HG03159 (cell line): ENCODE data around the gene SH3PXD2A.
A peak's percentile ranks its signal among the peaks of the same experiment; 100 is the strongest.
"Not testable (repeated sequence)": the region's sequence is repeated elsewhere in the genome, so short reads cannot be mapped to it uniquely, and the experiment has no call there.

Experiments
- ATAC-seq: cut with Tn5 transposase; IDR thresholded peaks from one replicate; pipeline ENCODE4 v1.9.1; 2021; ENCODE audit warnings: mild to moderate bottlenecking, moderate library complexity; ENCODE audit not compliant: unreplicated experiment

Gene SH3PXD2A

DNA sequence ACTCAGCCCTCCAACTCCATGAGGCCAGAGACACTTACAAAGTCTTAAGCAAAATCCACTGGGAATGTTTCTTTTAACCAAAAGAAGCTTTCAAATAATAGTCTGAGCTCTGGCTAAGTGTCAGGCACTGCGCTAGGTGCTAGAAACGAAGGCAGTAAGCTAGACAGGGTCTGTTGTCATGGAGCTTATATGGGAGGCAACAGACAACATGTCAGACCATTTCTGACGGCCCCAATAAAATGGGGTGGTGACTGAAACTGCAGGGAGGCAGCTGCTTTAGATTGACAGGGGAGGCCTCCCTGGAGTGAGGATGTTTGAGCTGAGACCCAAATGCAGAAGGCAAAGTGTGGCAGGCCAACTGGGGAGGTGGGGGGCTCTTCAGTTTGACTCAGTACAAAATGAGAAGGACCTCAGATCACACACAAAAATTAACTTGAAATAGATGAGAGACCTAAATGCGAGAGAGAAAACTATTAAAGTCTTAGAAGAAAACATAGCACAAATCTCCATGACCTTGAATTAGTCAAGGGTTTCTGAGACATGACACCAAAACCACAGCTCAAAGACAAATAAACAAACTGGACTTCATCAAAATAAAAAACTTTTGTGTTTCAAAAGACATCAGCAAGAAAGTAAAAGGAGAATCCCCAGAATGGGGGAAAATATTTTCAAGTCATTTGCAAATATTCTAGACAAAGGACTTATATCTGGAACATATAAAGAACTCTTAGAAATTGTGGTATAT is 40.6 kb downstream of the SH3PXD2A start:
- ATAC-seq: no peak

DNA sequence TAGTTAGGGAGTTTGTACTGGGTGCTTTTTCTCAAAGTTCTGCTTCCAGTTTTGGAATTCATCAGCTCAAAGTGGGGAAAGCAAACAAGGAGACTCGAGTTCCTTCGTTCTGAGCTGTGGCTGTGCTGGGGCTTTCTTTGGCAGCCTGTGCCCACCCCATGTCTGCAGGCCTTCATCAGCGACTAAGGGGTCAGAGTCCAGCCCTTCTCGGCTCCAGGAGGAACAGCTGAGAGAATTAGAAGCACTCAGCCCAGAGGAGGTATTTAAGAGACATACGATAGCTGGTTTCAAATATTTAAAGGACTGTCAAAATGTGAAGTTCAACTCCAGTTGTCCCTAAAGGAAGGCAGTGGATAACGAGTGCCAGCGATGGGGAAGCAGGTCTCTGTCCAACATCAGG is 41.3 kb downstream of the SH3PXD2A start:
- ATAC-seq: no peak

DNA sequence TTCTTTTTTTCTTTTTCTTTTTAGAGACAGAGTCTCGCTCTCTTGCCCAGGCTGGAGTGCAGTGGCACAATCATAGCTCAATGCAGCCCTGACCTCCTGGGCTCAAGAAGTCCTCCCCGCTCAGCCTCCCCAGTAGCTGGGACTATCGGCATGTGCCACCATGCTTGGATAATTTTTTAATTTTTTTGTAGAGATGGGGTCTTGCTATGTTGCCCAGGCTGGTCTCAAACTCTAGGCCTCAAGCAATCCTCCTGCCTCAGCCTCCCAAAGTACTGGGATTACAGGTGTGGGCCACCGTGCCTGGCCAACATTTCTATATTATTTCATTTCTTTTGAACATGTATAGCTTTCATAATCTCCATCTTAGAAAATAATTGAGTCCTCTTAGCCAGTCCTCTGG is 42.1 kb downstream of the SH3PXD2A start:
- not testable (repeated sequence) for ATAC-seq

GRCh38 chr10:103812432-103812831 is 42.9 kb downstream of the SH3PXD2A start:
- no peak for ATAC-seq

DNA sequence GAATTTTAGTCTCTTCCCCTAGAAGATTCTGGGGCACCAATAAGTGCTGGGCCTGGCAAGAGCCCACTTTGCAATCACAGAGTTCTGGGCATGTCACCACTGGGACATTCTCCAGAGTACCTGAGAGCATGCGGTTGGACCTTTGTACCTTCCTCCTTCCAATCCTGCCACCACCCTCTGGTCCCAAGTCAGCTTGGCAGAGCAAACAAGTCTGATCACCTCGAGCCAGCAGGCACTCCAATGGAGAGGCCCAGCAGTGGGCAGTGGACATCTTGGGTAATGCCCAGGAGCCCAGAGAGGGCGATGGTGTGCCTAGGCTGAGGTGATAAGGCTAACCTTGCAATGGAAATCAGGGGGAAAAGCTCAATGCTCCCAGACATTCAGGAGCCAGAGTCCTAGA is 43.4 kb downstream of the SH3PXD2A start:
- no peak for ATAC-seq

GRCh38 chr10:103811463-103811862 is 43.9 kb downstream of the SH3PXD2A start:
- ATAC-seq: no peak

GRCh38 chr10:103808780-103809179 is 46.6 kb downstream of the SH3PXD2A start:
- no peak for ATAC-seq

DNA sequence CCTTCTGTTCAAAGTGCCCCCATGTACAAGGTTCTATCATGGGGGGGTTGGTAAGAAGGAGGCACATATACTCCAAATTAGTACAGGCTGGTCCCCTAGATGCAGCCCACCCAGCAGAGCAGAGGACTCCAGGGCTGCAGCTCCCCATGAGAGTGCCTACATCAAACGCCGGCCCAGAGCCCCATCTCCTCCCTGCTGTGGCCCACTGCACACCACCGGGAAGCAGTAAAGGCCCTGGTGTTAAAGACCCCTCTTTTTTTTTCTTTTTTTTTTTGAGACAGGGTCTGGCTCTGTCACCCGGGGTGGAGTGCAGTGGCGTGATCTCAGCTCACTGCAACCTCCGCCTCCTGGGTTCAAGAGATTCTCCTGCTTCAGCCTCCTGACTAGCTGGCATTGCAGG is 47.4 kb downstream of the SH3PXD2A start:
- no peak for ATAC-seq

DNA sequence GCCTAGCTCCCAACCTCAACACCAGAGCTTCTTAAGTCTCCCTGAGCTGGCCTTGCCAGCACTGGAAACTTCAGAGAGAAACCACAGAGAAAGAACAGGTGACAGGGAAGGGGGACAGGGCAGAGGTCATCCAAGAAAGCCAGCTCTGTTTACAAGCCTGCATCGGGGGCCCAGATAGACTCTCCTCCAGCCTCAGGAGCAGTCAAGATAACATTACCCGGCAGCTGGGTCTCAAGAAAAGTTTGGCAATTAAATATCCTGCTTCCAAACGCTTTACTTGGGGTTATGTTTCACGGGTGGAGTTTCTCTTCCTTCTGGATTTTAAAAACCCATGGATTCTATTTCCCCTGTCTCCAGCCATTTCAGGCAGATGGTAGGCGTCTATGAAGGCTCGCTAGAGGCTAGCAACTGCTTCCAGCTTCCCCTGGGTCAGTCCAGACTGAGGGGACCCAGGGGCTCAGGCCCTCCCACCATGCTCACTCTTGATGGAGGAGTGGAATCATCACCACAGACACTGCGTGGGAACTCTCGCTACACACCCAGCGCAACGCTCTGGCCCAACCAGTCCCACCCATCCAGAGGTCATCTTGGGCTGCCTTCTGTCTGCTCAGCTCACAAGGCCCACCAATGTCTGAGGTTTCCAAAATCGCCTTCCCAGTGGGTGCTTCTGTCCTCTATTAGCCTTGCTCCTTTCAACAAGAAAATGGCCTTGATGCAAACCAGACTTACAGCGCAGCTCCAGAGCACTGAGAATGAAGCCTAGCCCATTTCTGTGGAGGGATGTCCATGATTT is 48.8 kb downstream of the SH3PXD2A start:
- no peak for ATAC-seq

DNA sequence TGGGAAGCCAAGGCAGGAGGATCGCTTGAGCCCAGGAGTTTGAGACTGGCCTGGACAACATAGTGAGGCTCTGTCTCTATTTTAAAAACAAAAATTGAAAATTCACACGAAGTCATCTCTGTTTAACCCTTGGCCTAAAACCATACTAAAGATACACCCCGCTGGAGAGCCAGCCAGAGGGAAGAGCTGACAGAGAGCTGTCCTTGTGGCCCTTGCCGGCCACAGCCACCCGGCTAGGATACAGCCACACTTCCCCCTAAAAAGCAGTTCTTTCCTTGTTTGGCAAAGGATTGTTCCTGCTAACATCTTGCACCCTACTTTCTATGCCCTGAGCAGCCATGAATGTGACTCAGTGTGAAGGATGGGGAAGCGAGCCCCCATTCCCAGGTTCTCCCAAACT is 49.6 kb downstream of the SH3PXD2A start:
- ATAC-seq: no peak

GRCh38 chr10:103804871-103805270 is 50.5 kb downstream of the SH3PXD2A start:
- no peak for ATAC-seq

- no peak for ATAC-seq
Measured at GRCh38 chr10:103803941-103804340, 51.4 kb downstream of the SH3PXD2A start.

DNA sequence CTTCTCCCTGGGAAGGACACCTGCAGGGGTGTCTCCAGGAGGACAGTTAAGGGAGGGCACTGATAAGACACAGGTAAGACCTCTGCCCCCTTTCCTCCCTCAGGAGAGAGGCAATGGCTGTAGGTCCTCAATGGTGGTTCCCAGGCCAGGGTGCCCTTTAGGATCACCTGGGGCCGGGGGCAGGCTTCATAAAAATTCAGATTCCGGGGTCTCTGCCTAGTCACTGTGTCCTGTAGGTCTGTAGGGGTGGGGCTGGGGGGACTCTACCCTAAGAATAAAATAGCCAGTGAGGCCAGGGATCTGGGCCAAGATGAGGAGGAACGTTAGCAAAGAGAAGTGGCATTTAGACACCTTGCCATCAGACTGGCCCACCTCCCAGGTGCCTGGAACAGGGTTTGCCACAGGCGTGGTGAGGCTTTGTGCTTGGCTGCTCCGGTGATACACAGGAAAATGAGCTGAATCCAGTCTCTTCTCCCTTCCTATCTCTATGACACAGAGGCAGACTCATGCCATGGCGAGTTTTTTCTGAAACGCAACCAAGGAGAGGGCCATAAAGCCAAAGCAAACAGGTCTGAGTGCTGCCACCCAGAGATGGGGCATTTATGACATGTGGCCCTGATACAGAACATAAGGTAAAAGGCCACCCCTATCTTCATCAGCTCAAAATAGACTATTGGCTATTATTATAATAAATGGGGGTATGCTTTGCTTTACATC is 52.6 kb downstream of the SH3PXD2A start:
- ATAC-seq: no peak

DNA sequence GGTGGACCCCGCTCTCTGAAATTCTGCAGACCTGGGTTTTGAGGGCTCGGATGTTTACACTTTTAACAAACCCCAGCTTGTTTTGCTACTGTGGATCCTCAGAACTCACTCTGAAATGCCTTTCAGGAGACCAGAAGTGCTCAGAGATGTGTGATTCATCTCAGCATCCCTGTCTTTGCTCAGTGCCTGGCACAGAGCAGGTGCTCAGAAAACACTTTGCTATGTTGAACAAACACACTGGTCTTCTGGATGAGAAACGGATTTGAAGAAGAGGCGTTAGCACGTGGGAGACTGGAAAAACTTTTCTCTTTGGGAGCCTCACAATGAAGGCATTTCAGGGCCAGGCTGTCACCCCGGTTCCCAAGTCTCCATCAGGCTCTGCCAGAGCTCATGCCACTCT is 53.3 kb downstream of the SH3PXD2A start:
- no peak for ATAC-seq

DNA sequence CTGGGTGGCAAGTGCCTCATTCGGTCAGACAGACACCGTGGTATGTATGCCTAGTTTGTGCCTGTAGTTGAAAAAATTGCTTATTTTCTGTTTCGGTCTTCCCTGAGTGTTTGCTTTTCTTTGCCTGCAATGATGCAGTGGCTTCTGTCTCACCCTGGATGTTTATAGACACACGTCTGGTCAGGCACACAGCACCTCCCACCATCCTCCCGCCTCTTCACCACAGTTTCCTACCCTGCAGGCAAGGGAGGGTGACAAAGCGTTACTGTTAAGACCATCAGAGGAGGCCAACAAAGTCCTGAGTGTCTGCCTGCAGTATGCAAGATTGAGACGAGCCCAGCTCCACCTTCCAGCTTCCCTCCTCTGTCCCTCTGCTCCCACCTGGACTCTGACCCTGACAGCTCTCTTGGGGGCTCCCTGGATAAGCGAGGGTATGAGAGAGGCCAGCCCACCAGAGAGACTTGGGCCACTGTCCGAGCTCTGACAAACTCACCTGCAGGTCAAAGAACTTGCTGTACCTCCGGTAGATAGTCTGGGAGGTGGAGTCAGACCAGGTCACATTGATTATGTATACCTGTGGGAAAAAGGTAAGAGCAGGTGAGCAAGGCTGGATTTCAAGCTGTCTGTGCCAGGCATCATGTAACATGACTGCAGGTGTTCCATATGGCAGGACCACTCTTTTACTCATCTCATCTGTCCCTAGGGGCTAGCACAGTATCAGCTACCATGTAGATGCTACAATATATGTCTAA is 54.4 kb downstream of the SH3PXD2A start:
- ATAC-seq: peak; percentile 76

DNA sequence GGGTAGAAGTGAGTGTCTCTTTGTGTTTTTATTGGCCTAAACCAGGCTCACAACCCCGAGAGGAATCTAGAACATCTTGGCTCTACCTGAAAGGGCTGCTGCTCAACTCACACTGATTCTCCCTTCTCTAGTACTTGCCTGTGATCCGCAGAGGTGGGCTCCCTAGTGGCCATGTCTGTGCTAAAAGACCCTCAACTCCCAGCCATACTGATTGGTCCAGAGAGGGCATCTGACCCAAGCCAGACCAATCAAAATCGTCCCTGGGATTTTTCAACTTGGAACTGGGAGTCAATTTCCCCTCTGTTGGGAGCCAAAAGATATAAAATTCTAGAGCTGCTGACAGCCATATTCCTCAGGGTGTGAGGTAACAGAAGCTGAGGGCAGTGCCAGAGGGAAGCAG is 55.3 kb downstream of the SH3PXD2A start:
- no peak for ATAC-seq

- ATAC-seq: no peak
Measured at GRCh38 chr10:103799341-103799740, 56.0 kb downstream of the SH3PXD2A start.

- no peak for ATAC-seq
Measured at GRCh38 chr10:103798511-103798910, 56.9 kb downstream of the SH3PXD2A start.

DNA sequence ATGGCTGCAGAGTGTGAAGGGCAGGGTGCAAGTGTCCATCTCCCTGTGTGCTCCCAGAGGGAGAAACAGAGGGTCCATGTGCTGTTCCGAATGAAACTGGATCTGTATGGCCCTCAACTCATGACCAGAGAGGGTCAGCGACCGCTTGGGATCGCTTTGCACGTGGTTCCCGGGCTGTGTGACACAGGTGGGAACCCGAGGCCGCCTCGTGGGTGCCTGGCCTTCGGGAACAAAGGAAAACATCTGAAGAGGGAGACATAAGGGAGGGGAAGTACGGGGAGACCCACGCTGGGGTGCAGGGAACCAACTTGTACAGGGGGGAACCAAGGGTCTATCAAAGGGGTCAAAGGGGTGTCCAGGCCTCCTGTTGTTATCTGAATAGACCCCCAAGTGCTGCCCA is 57.5 kb downstream of the SH3PXD2A start:
- no peak for ATAC-seq

DNA sequence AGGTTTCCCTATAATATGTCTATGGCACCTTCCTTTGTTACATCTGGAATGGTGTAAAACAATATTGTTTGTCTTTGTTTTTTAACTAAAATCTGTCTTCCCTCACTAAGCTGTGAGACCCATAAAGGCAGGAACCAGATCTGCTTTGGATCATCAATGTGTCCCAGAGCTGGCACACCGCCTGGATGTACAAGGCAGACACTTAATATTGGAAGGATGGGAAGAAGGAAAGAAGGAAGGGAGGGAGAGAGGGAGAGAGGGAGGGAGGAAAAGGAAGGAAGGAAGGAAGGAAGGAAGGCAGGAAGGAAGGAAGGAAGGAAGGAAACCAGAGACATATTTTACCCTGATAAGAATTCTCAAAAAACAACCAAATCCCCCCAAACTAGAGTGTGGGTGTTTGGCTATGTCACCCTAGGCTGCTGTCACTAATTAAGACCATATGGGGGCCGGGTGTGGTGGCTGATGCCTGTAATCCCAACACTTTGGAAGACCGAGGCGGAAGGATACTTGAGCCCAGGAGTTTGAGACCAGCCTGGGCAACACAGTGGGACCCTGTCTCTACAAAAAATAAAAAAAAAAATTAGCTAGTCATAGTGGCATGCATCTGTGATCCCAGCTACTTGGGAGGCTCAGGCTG is 59.6 kb downstream of the SH3PXD2A start:
- ATAC-seq: no peak

GRCh38 chr10:103794996-103795395 is 60.4 kb downstream of the SH3PXD2A start:
- ATAC-seq: no peak
